NCI-H1105 (cell line): ENCODE results near the gene OR2D2.
"Not testable (repeated sequence)": the region's sequence is repeated elsewhere in the genome, so short reads cannot be mapped to it uniquely, and the experiment has no call there.

Experiments used
- DNase-seq: peaks from one replicate; lab custom pipeline; 2025; lab: John Stamatoyannopoulos, UW

The OR2D2 gene, protein sequence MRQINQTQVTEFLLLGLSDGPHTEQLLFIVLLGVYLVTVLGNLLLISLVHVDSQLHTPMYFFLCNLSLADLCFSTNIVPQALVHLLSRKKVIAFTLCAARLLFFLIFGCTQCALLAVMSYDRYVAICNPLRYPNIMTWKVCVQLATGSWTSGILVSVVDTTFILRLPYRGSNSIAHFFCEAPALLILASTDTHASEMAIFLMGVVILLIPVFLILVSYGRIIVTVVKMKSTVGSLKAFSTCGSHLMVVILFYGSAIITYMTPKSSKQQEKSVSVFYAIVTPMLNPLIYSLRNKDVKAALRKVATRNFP

GRCh38 chr11:6892400-6892799 is at the start of gene OR2D2:
Gene OR2D2 (minus strand): TSS chr11:6892500. CDS start chr11:6892500, 0 bp downstream.
- no peak for DNase-seq

DNA sequence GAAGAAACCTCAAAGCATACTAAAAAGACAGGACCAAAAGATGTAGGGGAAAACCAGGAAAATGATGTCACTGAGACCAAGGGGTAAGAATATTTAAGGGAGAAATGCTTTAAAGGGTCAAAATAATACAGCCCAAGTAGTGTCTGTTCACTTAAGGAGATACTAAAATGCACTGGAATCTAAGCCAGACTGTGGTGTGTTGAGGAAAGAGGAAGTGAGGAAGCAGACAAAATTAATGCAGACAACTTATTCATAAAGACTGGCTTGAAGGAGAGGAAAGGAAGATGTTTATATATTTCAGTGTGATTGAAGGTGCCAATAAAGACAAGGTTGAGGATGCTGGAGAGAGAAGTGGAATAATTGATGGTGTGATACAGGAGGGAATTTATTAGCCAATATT is 49.7 kb upstream of the OR2D2 start:
- no peak for DNase-seq

DNA sequence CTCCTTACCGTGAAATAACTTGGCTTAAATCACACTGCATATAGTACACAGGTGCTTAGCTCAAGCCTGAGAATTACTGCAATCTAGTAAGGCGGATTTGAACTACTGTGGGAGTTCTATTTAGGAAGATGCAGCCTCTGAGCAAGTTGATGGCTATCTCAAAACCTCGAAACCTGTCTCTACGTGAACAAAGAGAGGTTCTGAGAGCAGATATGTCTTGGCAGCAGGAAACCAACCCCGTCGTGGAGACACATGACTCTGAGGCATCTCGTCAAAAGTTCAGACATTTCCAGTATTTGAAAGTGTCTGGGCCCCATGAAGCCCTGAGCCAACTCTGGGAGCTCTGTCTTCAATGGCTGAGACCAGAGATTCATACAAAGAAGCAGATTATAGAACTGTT is 39.8 kb upstream of the OR2D2 start:
- no peak for DNase-seq

DNA sequence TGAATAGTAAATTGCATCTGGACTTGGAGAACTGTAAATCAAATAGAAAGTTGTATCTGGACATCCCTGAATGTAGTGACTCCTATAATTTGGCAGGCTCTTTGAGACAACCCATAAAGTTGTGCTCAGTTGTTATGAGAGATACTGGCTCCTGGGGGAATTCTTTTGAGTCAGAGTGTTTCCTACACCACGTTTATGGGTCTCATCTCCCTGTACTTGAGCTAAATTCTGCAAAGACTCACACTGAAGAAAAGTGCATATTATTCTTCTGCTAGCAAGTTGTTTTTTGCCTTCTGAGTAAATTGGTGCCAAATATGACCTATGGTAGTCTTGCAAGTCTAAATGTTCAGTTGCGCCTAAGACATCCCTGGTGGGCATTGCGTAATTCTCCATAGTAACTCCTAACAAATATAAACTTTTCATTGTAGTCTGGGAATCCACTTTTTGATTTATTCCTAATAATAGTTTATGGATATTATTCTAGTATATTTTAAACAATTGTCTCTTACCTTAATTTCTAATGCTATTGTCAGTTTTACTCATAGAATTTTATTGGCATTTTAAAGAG is 38.9 kb upstream of the OR2D2 start:
- no peak for DNase-seq

- no peak for DNase-seq
Measured at GRCh38 chr11:6928916-6929315, 36.6 kb upstream of the OR2D2 start.

DNA sequence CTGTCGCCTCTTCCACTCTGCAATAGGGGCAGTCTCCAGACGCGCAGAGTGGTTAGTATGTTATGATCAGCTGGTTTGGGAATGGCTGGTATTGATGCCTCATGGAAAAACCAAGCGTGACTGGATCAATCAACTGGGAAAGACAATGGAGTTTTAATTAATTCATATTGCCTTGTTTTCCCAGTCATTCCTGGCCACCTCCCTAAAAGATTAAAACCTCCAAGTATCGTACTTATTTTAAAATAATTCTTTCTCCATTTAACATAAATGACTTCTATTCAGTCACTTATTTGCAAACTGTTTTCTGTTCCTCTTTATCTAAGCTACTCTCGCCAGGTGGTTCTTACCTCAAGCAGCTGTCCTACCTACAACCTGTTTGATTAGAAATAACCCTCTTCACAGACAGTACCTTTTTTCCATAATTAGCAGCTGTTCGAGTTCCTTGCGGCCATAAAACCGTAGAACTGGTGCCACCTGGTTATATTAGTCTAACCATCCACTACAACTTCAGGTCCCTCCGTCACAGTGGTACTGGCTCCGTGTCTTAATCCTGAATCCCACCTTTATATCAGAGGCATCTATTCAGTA is 34.8 kb upstream of the OR2D2 start:
- DNase-seq: peak; percentile 68

DNA sequence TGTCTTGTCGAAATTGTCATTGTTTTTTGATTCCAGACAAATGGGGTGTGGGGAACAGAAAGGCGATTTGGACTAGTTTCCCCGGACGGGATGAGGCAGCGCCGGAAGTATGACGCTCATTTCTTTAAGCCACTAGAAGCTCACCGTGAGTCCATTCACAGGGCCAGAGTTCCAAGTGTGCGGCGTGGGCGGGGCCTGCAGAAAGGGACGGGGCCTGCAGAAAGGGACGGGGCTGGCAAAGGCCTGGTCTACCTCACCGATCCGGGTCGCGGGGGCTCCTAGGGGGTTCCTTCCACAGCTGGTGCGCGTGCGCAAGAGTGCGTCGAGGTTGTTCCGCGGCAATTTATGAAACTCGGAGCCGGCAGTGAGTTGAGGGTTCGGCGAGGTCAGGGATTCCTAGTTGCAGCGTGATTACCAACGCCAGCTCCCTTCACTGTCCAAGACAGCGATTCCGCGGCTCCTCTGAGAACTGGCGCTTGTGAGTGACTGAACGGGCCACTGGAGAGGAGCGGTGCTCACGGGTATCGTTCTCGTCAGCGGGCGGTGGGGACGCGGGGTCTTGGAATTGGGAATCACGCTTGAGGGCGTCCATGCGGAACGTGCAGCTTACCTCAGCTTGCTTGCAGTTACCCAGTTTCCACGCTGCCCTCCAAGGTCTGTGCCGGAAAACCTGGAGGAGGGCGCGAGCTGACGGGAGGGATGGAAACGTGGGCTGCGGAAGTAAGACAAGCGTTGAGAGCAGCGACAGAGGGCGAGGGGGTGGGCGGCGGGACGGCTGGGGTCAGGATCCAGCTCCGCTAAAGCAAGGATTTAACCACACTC is 34.1 kb upstream of the OR2D2 start, which contains the start of gene ZNF215:
ZNF215 (plus strand) TSS at position 219 of the 822 bp plus-strand sequence. CDS start 5,847 bp downstream, outside the sequence.
- peak; percentile 63 for DNase-seq

- DNase-seq: no peak
Measured at GRCh38 chr11:6925636-6926207, 33.4 kb upstream of the OR2D2 start.

DNA sequence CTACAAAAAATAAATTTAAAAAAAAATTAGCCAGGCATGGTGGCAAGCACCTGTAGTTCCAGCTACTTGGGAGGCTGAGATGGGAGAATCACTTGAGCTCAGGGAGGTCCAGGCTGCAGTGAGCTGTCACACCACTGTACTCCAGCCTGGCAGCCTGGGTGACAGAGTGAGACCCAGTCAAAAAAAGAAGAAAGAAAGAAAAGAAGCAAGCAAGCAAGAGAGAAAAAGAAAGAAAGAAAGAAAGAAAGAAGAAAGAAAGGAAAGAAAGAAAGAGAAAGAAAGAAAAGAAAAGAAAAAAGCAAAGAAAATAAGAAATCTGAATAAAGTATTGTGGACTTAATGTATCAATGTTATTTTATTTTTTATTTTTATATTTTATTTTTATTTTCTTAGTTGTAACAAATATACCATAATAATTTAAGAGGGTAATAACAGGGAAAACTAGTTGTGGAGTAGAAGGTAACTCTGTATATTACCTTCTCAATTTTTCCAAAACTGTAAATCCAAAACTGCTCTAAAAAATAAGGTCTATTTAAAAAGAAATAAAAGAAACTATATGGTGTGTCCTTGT is 32.8 kb upstream of the OR2D2 start:
- no peak for DNase-seq

- DNase-seq: no peak
Measured at GRCh38 chr11:6920702-6921101, 28.4 kb upstream of the OR2D2 start, which contains the start of gene OR2D3. Gene OR2D3 (plus strand): TSS chr11:6921002. CDS start chr11:6921002, 0 bp downstream.

- DNase-seq: no peak
Measured at GRCh38 chr11:6919698-6920097, 27.4 kb upstream of the OR2D2 start.

GRCh38 chr11:6911948-6912347 is 19.6 kb upstream of the OR2D2 start:
- no peak for DNase-seq

DNA sequence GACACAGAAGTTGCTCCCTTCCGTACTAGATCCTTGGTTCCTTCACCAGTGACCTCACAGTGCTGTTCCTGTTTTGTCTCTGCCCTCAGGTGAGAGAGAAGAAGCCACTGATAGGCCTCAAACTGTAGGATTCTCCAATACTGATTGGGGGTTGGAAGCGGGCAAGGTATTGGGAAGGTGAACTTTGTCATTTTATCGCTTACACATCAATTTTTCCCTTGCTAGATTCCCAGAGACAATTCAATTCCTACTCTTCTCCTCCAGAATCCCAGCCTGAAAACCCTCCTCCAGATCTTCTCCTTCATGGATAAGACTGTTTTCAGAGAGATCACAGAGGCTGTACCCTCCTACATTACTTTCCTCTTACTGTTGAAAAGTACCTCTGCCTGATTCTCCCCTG is 19.1 kb upstream of the OR2D2 start:
- no peak for DNase-seq

- DNase-seq: not testable (repeated sequence)
Measured at GRCh38 chr11:6904804-6905203, 12.5 kb upstream of the OR2D2 start.

GRCh38 chr11:6900327-6900999 is 8.2 kb upstream of the OR2D2 start:
- no peak for DNase-seq

- DNase-seq: no peak
Measured at GRCh38 chr11:6898911-6899310, 6.6 kb upstream of the OR2D2 start.

- DNase-seq: no peak
Measured at GRCh38 chr11:6895010-6895409, 2.7 kb upstream of the OR2D2 start.

GRCh38 chr11:6894097-6894496 is 1.8 kb upstream of the OR2D2 start:
- no peak for DNase-seq

GRCh38 chr11:6889835-6890234 is 2.5 kb downstream of the OR2D2 start:
- no peak for DNase-seq

DNA sequence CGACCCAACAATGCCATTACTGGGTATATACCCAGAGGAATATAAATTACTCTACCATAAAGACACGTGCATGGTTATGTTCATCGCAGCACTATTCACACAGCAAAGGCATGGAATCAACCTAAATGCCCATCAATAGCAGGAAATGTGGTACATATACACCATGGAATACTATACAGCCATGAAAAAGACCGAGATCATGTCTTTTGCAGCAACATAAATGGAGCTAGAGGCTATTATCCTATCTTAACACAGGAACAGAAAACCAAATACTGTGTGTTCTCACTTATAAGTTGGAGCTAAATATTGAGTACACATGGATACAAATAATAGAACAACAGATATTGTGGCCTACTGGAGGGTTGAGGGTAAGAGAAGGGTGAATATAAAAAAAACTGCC is 3.5 kb downstream of the OR2D2 start:
- no peak for DNase-seq

DNA sequence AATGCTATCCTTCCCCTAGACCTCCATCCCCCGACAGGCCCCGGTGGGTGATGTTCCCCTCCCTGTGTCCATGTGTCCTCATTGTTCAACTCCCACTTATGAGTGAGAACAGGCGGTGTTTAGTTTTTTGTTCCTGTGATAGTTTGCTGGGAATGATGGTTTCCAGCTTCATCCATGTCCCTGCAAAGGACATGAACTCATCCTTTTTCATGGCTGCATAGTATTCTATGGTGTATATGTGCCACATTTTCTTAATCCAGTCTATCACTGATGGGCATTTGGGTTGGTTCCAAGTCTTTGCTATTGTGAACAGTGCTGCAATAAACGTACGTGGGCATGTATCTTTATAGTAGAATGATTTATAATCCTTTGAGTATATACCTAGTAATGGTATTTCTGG is 4.6 kb downstream of the OR2D2 start:
- not testable (repeated sequence) for DNase-seq
